ENCODE data around the gene PAQR4.

DNA sequence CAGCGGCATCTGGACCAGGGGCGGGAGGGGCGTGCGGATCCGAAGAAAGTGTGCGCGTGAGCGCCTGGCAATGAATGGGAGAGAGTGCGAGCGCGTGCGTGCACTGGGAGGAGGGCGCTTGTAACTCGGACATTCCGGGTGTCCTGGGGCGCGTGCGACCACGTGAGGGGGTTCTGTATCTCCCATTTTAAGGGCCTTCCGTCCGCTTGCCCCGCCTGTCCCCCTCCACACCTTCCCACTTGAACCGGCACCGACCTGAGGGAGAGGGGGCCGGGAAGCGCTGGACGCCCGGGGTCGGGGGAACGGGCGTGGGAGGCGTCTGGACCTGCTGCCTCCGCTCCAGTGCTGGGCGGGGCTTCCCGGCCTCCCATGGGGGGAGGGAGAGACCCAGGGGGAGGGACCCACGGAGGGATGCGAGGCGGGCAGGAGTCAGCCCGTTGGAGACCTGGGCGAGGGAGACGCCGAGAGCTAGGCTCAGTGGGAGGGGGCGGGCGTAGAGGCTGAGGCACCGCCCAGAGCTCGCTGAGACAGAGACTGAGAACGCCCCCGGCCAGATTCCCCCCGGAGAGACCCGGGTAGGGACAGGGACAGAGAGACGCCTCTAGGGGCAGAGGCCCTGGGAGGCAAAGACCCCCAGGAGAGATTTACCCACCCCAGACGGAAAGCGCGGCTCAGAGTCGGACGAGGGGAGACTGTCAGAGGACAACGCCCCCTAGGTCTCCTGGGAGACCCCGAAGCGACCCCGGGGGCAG is 5.2 kb upstream of the PAQR4 start, which contains the start of gene KREMEN2:
- no peak for TF ChIP-seq CREB1 (IDR thresholded peaks at IDR 0.05; ENCODE audit: low read depth)
- TF ChIP-seq, protein P1, sequence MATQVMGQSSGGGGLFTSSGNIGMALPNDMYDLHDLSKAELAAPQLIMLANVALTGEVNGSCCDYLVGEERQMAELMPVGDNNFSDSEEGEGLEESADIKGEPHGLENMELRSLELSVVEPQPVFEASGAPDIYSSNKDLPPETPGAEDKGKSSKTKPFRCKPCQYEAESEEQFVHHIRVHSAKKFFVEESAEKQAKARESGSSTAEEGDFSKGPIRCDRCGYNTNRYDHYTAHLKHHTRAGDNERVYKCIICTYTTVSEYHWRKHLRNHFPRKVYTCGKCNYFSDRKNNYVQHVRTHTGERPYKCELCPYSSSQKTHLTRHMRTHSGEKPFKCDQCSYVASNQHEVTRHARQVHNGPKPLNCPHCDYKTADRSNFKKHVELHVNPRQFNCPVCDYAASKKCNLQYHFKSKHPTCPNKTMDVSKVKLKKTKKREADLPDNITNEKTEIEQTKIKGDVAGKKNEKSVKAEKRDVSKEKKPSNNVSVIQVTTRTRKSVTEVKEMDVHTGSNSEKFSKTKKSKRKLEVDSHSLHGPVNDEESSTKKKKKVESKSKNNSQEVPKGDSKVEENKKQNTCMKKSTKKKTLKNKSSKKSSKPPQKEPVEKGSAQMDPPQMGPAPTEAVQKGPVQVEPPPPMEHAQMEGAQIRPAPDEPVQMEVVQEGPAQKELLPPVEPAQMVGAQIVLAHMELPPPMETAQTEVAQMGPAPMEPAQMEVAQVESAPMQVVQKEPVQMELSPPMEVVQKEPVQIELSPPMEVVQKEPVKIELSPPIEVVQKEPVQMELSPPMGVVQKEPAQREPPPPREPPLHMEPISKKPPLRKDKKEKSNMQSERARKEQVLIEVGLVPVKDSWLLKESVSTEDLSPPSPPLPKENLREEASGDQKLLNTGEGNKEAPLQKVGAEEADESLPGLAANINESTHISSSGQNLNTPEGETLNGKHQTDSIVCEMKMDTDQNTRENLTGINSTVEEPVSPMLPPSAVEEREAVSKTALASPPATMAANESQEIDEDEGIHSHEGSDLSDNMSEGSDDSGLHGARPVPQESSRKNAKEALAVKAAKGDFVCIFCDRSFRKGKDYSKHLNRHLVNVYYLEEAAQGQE (IDR thresholded peaks at IDR 0.05; ENCODE audit: low read depth), result no peak
- no peak; the same call in 1 of the 2 replicates for TF ChIP-seq TAF1 (IDR thresholded peaks at IDR 0.05; ENCODE audit: low read depth)
- no peak for TF ChIP-seq EP300 (IDR thresholded peaks at IDR 0.05; ENCODE audit: borderline replicate concordance)
